ENCODE measurements around the gene CTDNEP1. TPM values are rescaled to one million over a fixed set of nuclear protein-coding genes. Genes with fewer than 3 reads are reported as not detected.

CTDNEP1 gene
- 155 TPM for polyA plus RNA-seq (2013, experiment 1 of 2; ENCODE audit: insufficient read length)
- 152 TPM for polyA plus RNA-seq (2013, experiment 2 of 2; ENCODE audit: insufficient read length)

DNA sequence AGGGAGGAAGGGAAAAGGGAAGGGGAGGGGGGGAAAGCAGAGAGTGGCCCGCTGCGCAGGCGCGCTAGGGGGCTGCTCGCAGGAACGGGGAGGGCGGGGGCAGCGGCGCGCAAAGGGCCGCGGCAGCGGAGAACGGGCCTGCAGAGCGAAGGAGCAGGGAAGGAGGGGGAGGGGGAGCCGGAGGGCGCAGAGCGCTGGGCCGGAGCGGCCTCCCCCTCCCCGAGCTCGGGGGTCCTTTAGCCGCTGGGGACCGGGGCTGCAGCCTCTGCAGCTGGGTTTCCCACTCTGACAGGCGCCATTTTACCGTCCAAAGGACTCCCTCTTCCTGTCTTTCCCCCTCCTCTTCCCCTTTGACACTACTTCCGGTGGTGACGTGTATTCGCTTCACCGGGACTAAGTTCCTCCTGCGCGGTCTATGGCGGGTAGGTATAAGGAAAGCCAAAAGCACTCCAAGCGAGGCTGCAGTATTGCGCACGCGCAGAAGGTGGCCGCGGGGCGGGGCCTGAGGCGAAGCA, at the start of gene CTDNEP1:
Gene CTDNEP1 (minus strand): TSS at position 74 of the 515 bp plus-strand sequence. CDS start 438 bp downstream, outside the sequence.
- peak; percentile 100 for DNase-seq

DNA sequence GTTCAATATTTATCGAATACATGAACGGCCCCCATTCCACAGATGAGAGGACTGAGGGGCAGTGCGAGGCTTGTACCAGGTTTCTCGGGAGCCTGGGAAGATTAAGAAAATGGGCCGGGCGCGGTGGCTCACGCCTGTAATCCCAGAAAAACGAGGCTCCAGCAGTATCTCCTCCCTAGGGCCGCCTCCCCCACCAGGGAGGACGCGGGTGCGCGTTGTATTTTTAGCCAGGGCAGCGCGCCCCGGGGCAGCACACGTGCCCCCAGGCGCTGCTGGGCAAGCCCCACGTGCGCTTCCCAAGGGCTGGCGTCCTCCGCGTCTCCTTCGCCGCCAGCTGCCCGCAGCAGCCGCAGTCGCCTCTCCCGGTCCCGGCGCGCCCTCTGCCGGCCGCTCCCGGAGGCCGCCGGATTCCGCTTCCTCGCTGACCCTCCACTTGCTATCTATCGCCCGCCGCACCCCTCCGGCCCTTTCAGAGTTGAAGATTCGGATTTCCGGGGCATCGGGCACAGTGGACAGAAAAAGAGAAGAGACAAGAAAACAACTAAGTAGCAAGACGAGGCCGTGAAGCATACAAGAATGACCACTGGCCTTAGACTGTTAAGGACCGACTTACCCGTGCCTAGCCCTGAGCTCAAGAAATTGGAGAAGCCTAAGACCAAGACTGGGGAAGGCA, 44.8 kb upstream of the CTDNEP1 start:
- peak; percentile 72 for DNase-seq

DNA sequence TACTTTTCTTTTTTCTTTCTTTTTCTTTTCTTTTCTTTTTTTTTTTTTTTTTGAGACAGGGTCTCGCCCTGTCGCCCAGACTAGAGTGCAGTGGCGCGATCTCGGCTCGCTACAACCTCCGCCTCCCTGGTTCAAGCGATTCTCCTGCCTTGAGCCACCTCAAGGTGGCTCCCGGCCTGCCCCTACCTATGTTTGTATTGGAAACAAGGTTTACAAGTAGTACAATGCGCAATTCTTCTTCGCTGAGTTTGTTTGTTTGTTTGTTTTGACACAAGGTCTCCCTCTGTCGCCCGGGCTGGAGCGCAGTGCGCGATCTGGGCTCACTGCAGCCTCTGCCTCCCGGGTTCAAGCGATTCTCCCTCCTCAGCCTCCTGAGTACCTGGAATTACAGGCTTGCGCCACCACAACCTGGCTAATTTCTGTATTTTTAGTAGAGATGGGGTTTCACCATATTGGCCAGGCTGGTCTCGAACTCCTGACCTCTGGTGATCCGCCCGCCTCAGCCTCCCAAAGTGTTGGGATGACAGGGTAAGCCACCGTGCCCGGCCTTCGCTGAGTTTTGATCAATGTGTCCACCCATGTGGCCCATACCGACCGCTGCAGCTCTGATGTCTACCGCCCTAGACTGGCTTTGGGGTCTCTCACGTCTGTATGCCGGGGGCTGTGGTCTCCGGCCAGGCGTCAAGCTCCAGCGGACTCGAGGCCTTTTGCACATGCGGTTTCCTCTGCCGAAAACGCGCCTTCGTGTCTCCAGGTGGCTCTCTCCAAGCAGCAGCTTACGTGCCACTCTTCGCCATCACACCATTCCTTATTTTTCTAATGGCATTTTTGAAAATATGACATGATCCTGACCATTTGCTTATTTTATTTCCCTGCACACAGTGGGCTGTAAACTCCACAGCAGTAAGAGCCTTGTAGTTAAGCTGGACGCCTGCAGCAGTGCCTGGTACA, 44.0 kb upstream of the CTDNEP1 start:
- DNase-seq: no peak

DNA sequence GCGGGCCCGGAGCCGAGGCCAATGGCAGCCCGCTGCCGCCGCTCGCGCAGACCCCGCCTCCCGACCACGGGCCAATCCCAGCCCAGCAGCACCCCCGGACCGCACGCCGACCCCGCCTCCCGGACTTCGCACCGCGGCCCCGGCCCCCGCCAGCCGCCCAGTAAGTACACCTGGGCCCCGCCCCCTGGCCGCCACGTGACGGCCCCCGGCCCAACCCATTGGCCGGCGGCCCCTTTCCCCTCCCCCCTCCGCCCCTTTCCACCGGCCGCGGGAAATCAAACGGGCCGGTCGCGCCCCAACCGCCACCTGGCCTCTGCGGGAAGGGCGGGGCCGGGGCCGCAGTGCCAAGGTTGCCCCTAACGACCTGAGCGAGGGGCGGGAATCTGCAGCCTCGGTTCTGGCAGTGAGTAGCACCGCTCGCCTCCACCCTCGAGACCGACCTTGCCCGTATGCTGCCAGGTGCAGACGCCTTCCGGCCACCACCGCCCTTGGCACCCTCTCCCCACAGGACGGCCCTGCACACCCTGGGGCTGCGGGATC, 43.1 kb upstream of the CTDNEP1 start, which contains the start of gene YBX2:
Gene YBX2 (minus strand): TSS at position 26 of the 540 bp plus-strand sequence. CDS start 139 bp downstream, outside the sequence.
- DNase-seq: peak; percentile 27

DNA sequence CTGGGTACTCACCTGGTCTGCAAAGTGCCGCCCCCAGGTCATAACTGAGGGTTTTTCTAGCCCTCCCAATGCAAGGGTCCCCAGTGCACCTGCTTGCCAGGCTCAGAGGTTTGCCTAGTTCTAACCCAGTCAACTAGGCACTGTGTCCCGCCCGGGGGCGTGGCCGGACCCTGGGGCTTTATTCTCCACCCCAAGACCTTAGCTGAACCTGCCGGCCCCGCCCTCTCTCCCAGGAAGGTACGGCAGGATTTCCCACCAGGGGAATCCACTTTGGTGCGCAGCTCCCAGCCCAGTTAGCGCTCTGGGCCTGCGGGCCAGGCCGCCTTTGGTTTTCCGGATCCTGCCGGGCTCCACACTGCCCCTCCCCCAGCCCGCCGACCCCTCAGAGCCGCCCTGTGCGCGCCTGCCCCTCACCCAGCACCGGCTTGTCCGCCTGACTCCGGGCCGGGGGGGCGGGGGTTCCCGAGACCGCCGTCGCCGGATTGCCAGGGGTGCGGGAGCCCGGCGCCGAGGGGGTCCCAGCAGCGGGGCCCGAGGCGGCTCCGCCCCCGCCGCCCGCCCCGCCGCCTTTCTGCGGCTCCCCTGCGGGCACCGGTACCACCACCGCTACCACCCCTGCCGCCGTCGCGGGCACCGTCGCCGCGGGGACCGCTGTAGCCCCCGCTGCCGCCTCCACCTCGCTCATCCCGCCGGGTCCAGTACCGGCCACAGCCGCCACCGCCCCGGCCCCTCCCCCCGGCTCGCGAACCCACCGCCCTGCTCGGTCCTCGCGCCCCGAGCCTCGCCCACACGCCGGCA, 42.5 kb upstream of the CTDNEP1 start:
- no peak for DNase-seq

DNA sequence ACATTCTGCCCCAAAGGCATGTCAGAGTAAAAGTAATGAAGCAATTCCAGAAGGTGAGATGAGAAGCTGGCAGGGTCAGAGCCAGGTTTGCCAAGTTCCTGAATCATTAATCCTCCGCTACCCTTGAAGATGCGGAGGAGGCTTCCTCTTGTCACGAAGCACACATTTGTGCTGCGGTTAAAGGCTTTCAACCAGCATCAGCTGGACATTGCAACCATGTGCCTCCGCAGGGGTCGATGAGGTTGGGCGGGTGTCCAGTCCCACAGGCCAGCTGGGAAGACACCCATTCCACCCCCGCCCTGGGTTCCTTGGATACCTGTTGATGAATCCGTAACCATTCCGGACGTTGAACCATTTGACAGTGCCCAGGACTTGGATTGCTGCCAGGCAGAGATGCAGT, 41.6 kb upstream of the CTDNEP1 start:
- no peak for DNase-seq

DNA sequence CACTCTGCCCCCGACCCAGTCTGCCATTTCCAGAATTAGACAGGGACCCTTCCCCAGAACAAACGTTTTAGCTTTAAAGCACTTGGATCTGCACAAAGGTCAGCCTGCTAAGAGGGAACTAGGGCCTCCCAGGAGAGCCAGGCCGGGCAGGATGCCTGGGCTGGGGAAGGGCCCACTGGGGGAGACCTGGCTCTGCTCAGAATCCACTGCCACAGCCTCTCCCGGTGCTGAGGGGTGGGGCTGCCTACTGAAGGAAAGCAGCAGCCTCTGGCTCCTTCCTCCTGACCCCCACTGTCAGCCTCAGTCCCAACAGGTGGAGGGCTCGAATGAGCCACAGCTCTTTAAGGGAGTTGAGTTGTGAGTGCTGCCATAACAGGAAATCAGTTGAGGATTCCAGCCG, 41.2 kb upstream of the CTDNEP1 start:
- no peak for DNase-seq

DNA sequence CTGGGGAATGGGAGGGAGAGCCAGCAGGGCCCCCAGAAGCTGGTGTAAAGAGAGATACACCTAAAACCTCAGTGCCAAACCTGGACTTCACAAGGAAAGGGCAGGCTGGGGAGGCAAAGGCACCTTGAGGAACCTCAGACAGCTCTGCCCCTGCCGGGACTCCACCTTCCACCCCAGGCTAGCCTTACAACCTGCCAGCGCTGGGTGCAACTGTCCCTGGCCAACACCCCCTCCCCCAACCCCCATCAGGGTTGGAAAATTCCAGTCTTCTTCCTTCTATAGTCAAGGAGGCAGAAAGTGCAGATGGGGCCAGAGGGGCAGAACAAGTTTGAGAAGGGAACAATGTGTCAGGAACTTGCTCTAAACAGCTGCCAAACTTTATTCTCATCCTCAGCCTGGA, 40.7 kb upstream of the CTDNEP1 start:
- no peak for DNase-seq

DNA sequence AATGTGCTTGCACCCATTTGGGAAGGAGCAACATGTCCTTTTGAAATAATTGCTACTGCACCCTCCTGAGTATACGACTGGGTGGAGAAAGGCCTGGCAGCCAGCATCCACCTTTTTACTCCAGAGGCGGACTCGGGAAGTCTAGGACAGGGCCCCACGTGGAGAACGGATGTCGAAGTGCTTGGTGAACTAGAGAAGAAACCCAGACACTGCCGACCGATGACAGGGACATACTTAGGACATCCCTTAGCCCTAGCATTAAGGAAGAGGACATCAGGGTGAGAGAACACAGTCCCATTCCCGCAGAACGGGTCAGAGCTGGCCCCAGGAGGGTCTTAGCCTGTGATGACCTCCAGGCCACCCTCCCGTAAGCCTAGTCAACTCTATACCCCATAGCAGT, 39.2 kb upstream of the CTDNEP1 start:
- DNase-seq: no peak

DNA sequence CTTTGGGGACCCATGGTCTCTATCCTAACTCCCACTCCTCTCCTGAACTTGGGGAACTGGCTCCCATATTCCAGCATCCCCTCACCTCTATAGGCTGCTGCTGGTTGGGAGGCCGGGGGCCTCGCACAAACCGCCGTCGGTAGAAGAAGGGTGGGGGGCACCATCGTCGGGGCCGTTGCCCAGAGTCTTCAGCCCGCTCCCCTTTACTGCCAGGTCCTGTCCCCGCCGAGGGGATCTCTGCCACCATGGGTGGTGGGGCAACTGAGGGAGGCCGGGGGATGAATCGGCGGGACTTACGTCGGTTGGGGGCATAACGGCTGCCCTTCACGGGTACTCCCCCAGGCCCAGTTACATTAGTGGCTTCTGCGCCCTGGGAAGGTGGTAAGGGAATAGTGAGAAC, 38.6 kb upstream of the CTDNEP1 start:
- DNase-seq: no peak

DNA sequence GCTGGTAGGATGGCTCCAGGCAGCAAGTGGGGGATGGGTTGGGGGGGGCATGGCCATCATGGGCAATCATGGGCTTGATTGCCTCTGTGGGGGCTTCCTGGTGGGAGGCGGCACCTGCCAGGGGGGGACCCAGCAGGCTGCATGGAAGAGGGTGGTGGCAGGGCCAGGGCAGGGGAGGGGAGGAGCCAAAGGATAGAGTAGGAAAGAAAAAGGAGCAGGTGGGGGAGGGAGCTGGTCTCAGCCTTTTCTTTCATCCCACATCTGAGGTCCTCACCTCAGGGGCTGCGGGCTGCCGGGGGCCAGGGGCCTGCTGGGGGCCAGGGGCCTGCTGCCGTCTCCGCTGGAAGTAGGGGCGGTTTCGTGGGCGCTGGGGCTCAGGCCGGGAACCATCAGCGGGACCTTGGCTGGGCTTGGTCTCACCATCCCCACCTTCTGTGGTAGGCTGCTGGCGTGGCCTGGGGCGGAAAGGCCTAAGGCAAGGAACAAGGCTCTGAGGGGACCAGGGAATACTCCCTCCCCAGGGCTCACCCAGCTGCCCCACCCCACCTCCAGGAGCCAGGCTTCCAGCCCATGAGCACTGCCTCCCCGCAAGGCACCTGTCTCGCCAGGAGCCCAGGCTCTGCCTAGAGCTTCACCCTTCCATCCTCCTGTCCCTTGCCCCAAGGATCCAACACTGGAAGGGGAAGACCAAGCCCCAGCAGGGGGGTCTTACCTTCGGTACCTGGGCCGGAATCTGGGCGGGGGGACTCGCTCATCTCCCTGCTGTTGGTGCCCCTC, 37.9 kb upstream of the CTDNEP1 start:
- DNase-seq: no peak

DNA sequence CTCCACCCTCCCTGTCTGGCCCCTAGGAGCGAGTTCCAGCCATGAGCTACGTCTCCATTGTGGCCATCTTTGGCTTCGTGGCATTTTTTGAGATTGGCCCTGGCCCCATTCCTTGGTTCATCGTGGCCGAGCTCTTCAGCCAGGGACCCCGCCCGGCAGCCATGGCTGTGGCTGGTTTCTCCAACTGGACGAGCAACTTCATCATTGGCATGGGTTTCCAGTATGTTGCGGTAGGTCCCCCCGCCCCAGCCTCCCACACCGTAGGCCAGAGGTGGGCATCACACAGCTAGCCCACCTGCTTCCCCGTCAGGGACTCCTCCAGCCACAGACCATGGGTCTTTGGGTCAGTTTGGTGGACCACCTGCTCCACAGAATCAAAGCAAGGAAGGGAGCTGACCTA, 34.1 kb upstream of the CTDNEP1 start:
- no peak for DNase-seq

DNA sequence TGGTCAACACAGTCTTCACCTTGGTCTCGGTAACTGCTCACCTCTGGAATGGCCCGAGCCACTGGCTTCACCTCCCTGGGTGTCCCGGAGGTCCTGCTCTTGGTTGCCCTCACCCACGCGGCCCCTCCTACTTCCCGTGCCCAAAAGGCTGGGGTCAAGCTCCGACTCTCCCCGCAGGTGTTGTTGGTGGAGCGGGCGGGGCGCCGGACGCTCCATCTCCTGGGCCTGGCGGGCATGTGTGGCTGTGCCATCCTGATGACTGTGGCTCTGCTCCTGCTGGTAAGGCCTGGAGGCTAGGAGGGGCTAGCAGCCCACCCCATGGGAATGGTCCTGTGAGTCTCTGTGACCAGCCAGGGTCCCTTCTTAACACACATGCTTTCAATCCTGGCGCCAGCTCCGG, 33.4 kb upstream of the CTDNEP1 start:
- DNase-seq: no peak

DNA sequence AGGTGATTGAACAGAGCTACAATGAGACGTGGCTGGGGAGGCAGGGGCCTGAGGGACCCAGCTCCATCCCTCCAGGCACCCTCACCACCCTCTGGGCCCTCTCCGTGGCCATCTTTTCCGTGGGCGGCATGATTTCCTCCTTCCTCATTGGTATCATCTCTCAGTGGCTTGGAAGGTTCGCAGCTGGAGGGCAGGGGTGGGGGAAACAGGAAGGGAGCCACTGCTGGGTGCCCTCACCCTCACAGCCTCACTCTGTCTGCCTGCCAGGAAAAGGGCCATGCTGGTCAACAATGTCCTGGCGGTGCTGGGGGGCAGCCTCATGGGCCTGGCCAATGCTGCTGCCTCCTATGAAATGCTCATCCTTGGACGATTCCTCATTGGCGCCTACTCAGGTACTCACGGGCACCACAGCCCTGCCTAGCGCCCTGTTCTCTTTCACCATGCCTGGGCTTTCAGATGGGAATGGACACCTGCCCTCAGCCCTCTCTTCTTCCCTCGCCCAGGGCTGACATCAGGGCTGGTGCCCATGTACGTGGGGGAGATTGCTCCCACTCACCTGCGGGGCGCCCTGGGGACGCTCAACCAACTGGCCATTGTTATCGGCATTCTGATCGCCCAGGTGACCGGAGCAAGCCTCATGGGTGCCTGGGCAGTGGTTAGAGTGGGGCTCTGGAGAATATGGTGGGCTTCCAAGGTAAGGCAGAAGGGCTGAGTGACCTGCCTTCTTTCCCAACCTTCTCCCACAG, 32.1 kb upstream of the CTDNEP1 start:
- DNase-seq: no peak

DNA sequence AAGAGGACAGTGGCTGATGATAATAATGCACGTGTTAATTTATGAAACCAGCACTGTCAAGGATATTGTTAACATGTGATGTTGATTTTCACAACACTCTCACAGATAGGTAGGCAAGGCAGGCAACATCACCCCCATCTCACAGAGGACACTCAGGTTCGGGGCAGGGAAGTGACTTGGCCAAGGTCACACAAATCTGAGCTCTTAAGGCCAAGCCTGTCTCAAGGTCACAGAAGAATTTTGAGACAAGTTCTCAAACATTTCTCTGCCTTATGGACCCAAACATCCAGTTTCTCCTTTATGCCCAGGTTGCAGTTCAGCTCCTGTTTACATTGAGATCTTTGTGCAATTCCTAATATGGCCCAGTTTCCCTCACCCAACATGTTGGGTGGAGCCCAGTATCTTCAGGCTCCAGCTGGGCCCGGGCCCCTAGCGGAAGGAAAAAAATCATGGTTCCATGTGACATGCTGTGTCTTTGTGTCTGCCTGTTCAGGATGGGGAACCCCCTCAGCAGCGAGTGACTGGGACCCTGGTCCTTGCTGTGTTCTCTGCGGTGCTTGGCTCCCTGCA, 31.3 kb upstream of the CTDNEP1 start:
- DNase-seq: no peak

DNA sequence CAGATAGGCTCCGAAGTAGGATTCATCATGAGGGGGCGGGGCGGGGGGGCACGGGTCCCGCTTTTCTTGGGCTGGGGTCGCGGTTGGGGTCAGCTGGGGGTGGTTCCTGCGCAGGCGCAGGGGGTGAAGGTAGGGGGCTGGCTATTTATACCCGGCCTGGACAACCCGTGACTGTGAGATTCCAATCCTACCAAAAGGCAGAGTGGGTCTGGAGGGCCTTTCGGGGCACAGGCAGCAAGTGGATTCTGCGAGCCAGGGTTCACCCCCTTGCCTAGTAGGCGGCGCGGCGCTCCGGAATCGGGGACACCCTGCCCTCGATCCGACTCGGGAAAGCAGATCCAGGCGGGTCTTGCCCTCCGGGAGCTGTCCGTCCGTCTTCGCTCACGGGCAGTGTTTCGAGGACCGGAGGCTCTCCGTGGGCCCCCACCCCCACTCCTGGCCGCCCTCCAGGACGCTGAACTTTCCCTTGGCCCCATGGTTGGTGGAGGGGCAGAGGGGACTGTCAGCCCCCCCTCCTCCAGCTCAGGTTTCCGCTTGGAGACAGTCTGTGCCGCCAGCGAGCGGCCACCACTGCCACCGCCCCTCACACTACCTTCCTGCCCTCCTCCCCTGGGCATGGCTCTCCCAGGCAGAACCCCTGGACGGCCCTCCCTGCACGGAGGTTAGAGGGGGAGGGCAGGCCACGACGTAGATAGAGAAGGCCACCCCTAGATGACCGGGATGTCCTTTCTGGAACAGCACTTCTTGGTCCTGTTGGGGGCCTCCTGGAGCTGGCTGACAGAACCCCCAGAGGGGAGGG, 30.6 kb upstream of the CTDNEP1 start:
- no peak for DNase-seq

DNA sequence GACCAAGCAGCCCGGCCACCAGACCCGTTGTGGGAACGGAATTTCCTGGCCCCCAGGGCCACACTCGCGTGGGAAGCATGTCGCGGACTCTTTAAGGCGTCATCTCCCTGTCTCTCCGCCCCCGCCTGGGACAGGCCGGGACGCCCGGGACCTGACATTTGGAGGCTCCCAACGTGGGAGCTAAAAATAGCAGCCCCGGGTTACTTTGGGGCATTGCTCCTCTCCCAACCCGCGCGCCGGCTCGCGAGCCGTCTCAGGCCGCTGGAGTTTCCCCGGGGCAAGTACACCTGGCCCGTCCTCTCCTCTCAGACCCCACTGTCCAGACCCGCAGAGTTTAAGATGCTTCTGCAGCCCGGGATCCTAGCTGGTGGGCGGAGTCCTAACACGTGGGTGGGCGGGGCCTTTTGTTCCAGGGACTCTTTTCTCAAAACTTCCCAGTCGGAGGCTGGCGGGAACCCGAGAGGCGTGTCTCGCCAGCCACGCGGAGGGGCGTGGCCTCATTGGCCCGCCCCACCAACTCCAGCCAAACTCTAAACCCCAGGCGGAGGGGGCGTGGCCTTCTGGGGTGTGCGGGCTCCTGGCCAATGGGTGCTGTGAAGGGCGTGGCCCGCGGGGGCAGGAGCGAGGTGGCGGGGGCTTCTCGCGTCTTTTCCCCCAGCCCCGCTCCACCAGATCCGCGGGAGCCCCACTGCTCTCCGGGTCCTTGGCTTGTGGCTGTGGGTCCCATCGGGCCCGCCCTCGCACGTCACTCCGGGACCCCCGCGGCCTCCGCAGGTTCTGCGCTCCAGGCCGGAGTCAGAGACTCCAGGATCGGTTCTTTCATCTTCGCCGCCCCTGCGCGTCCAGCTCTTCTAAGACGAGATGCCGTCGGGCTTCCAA, 29.8 kb upstream of the CTDNEP1 start, which contains the start of gene SLC2A4:
Gene SLC2A4 (plus strand): TSS at position 645 of the 879 bp plus-strand sequence. CDS start 217 bp downstream, at position 862.
- DNase-seq: peak; percentile 91

DNA sequence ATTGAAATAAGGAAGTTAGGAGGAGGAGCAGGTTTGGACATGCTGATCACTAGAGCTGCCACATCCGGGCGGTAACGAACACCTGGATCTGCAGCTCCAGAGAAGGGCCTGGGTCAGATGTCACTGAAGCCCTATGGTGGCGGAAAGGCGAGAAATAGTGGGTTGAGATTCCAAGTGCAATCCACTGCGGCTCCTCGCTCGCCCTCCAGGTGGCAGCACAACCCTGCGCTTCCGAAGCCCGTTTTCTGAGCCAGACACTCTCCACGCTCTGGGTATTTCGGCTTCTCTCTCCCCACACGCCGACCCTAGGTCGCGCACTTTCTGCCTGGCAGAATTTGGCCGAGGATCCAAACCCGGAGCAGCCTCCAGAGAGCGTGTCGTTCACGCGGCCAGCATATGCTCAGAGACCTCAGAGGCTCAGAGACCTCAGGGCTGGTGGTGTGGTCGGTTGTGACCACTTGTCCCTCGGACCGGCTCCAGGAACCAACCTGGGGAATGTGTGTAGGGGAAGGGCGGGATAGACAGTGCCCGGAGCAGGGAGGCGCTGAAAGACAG, 29.1 kb upstream of the CTDNEP1 start:
- peak; percentile 68 for DNase-seq

All from fibroblast of skin of abdomen (primary cell).